GM10847 (cell line): ENCODE measurements around the gene HTRA1.

Experiments
- POLR2A ChIP-seq: IDR thresholded peaks from 2 replicates; pipeline ENCODE4 v1.6.1; 2011; ENCODE audit not compliant: insufficient read length; ENCODE audit errors: extremely low read depth

Gene HTRA1

GRCh38 chr10:122446668-122447423, 14.5 kb upstream of the HTRA1 start:
- TF ChIP-seq POLR2A, result no peak

- TF ChIP-seq POLR2A, result no peak
Observed at GRCh38 chr10:122448600-122448999, 12.8 kb upstream of the HTRA1 start.

DNA sequence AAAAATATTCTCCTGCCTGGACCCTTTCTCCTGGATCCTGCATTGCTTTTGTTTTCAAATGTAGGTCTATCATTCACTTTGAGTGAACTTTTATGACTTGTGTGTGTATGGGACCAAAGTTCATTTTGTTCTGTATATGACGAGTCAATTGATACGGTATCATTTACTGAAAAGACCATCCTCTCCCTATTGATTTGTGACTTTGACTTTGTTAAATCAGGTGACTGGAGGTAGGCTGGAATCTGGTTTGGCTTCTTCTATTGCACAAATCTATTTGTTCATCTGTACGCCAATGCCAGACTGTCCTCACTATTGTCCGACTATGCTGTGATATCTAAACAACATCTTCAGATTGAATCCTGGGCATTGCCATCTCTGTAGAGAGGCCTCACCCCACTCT, 12.2 kb upstream of the HTRA1 start:
- no peak for TF ChIP-seq POLR2A

DNA sequence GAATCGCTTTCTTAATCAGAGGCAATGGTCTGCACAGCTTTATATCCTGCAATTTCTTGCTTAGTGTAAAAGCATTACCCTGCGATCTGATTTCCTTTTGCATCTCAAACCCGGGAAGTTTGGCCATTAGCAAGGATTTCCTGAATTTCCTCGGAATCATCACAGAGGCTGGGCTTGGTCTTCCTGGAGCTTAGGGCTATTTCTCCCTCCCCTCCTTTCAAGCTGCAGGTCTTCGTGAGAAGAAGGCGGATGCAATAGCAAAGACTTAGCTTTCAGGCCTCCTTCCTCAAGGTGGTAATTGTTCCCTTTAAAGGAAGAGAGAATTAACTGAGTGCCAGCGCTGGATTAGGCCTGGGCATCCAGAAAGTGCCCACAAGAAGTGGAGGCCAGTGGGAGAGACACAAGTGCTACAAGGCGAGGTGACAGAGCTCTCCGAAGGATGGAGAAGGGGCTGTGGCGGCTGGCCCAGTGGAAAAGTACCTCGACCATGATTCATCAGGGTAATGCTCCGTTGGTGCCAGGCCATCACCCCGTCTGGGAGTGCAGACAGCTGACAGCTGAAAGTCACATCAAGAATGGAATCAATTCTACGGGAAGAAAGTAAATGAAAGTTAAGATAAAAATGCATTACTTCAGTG, 10.9 kb upstream of the HTRA1 start:
- TF ChIP-seq POLR2A, result no peak

DNA sequence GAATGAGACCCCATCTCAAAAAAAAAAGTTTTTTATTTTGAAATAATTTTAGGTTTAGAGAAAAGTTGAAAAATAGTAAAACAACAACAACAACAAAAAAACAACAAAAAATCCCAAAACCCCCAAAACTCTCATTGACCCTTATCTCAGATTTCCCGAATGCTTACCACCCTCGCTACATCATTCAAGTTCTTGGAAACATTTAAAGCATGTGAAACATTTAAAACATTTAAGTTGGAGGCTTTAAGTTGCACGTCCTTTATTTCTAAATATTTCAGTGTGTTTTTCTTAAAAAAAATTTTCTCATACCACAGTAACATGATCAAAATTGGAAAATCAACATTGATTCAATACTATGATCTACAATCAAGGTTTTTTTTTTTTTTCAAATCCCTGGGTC, 7.3 kb upstream of the HTRA1 start:
- TF ChIP-seq POLR2A, result no peak

- no peak for TF ChIP-seq POLR2A
Observed at GRCh38 chr10:122454603-122455080, 6.7 kb upstream of the HTRA1 start, which contains the start of gene ARMS2. Gene ARMS2 (plus strand): TSS chr10:122454653. CDS start chr10:122454728, 75 bp downstream.

DNA sequence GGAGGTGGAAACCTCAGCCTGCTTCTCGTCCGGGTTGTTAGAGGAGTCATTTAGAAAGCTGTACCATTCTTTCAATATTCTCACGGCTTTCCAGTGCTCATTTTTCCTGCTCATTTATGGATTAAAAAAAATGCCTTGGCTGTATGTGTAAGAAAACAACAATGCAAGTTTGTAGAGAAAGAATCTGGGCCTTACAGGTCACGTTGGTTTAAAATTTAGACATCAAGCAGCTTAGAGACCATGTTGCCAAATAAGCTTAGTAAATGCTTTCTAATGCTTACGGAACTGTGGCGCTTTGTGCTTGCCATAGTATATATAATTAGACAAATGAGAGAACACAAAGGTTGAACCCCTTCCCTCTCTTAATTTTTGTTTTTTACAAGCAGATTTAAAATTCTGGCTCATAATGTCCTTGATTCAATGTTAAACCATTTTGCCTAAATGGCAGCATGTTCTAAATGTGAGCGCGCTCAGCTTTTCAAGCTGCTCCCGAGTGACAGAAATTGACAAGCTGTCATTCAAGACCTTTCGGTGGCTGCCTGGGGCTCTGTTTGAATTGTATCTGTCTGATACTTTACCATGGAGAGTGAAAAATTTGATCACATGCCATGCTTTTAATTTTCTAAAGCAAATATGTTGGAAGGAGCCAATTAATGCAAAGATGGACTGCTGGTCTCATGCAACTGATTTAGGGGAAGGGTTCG, 5.8 kb upstream of the HTRA1 start:
- TF ChIP-seq POLR2A, result no peak

DNA sequence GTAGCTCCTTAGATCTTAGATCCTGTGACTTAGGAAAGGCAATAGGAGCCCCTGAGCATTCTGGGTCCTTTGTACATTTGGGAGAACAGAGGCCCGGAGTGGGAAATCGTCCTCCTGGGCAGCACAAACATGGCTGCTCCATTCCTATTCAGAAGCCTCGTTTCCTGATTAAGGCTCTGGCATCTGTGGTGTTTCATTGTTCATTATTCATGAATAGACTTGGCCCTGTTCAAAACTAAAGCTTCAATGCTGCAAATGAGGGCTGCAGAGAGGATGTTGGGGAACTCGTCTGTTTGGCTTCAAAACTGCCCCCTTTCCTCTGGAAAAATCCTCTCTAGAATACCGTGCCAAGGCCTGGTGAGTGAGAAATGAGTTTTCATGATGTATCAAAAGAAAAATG, 3.4 kb upstream of the HTRA1 start:
- no peak for TF ChIP-seq POLR2A

- no peak for TF ChIP-seq POLR2A
Observed at GRCh38 chr10:122458693-122459092, 2.7 kb upstream of the HTRA1 start.

DNA sequence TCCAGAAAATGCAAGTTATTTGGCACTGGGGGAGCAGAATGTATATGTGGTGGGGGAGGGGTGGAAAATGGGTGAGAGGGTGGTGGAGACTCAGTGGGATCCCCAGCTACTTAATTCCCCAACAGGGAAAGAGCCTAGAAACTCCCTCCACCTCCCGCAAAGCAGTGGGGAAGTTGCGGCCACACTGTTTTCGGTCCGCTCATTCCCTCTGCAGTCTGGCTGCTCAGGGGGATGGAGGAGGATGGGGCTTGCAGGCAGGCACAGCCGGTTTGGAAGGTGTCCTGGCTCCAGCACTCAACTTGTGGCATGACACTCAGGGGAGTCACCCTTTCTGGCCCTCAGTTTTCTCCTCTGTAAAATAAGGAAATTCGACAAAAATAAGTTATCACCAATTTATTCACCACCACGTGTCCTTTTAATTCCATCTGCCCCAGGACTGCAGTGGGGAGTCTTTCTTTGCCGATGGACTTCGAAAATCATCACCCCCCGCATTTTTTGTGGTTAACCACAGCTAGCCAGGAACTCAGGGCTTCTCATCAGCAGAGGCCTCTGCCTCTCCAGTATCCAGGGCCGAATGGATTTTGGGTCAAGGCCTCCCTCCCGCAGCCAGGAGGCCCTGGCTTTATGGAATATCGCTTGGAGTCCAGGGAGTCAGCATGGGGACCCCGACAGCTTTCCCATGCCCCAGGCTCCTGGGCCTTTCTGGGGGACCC, 1.6 kb upstream of the HTRA1 start:
- no peak for TF ChIP-seq POLR2A

DNA sequence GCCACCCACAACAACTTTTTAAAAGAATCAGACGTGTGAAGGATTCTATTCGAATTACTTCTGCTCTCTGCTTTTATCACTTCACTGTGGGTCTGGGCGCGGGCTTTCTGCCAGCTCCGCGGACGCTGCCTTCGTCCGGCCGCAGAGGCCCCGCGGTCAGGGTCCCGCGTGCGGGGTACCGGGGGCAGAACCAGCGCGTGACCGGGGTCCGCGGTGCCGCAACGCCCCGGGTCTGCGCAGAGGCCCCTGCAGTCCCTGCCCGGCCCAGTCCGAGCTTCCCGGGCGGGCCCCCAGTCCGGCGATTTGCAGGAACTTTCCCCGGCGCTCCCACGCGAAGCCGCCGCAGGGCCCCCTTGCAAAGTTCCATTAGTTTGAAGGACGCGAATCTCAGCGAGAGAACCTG, 461 bp upstream of the HTRA1 start:
- TF ChIP-seq POLR2A, result no peak

DNA sequence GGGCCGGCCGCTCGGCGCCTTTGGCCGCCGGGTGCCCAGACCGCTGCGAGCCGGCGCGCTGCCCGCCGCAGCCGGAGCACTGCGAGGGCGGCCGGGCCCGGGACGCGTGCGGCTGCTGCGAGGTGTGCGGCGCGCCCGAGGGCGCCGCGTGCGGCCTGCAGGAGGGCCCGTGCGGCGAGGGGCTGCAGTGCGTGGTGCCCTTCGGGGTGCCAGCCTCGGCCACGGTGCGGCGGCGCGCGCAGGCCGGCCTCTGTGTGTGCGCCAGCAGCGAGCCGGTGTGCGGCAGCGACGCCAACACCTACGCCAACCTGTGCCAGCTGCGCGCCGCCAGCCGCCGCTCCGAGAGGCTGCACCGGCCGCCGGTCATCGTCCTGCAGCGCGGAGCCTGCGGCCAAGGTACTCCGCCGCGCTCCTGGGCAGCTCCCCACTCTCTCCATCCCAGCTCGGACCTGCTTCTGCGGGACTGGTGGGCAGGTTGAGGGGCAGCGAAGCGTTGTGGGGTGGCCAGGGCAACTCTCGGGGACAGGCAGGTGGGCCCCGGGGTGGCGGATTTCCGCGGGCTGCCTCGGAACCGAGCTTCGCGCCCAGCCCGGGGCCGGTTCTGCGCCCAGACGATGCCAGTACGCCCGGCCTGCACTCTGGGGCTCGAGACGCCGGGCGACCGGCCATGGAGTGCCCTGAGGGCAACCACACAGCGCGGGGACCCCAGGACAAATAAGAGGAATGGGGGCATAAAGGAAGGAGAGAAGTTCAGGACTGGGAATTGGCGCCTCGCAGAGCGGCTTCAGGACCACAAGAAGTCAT, 578 bp downstream of the HTRA1 start:
- no peak for TF ChIP-seq POLR2A

GRCh38 chr10:122462533-122463465, 1.4 kb downstream of the HTRA1 start:
- no peak for TF ChIP-seq POLR2A
